Dermis microvascular lymphatic vessel endothelial cell (primary cell): ENCODE measurements around the gene SHISA5. TPM values are rescaled to one million over a fixed set of nuclear protein-coding genes. Genes with fewer than 3 reads are reported as not detected.
"Not testable (repeated sequence)": the region's sequence is repeated elsewhere in the genome, so short reads cannot be mapped to it uniquely, and the experiment has no call there.

Experiments used
- DNase-seq, 2 donors: peaks; one replicate each; pipeline versions ENCODE4 v3.0.0 to v3.0.0-alpha.2; 2010; ENCODE audit warnings: low read depth in 2 of 2
- total RNA-seq: library from RNA; depleted of rRNA; stranded (reverse); fragments of >200 nt; gene quantifications from 2 replicates; pipeline ENCODE4 v1.2.1, GENCODE V29; 2014

Gene SHISA5
- total RNA-seq, 1 donor from 2014 or later: 71.8 TPM

DNA sequence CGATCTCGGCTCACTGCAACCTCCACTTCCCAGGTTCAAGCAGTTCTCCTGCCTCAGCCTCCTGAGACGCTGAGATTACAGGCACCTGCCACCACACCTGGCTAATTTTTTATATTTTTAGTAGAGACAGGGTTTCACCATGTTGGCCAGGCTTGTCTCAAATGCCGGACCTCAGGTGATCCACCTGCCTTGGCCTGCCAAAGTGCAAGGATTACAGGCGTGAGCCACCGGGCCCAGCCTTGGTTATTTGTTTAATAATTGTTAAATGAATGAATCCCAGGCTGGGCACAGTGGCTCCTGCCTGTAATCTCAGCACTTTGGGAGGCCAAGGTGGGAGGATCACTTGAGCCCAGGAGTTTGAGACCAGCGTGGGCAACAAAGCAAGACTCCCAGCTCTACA, 42.2 kb downstream of the SHISA5 start:
- DNase-seq: not testable (repeated sequence)

DNA sequence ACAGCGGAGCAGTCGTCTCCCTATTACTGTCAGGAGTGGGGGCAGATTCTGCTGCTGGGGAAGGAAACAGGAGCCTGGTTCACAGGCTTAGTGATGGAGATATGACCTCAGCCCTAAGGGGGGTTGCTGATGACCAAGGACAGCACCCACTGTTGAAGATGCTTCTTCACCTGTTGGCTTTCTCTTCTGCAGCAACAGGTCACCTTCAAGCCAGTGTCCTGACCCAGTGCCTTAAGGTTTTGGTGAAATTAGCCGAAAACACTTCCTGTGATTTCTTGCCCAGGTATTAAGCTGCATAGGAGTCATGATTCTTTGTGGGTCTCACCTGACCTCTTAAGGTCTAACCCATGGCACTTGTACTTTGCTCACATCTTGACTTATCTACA, 43.5 kb downstream of the SHISA5 start:
- no peak for DNase-seq

DNA sequence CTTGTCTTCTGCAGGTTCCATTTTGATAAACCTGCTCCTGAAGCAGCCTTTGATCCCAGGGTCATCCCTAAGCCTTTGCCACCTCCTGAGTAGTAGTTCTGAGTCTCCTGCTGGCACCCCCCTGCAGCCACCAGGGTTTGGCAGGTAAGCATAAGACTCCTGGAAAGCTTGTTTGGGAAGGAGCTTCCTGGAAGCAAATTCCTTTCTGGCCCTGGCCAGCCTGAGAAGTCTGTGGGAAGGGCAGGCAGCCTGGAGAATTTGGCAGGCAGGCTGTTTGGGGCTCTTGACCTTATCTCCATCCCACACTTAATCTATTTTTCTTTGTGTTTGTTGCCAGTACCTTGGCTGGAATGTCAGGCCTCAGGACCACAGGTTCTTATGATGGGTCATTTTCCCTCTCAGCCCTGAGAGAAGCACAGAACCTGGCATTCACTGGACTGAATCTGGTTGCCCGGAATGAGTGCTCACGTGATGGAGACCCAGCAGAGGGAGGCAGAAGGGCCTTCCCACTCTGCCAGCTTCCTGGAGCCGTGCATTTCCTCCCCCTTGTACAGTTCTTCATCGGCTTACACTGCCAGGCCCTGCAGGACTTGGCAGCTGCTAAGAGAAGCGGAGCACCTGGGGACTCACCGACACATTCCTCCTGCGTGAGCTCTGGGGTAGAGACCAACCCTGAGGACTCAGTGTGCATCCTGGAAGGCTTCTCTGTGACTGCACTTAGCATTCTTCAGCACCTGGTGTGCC, 44.0 kb downstream of the SHISA5 start:
- no peak for DNase-seq

DNA sequence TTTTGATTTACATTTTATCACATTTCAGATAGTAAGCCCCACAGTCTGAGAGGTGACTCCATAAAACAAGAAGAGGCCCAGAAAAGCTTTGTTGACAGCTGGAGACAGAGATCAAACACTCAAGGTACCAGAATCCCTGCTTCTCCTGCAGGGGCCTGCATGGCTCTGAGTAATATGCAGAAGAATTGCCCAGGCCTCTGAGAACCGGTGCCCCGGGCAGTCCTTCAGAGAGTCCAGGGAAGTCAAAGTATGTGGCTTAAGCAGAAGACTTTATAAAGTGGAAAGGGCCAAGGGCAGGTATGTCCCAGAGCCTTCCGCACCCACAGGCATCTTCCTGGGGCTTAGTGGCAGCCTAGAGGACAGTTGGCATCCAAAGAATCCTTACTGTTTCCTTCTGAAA, 44.6 kb downstream of the SHISA5 start:
- DNase-seq: no peak

DNA sequence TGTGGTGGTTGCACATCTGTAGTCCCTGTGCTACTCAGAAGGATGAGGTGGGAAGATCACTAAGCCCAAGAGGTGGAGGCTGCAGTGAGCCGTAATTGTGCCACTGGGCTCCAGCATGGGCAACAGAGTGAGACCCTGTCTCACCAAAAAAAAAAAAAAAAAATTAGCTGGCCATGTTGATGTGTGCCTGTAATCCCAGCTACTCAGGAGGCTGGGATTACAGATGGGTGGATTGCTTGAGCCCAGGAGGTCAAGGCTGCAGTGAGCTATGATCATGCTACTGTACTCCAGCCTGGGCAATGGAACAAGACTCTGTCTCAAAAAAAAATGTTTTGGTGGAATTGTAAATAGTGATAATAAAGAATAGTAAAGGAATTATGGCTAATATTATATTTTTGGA, 47.5 kb downstream of the SHISA5 start:
- DNase-seq: no peak

DNA sequence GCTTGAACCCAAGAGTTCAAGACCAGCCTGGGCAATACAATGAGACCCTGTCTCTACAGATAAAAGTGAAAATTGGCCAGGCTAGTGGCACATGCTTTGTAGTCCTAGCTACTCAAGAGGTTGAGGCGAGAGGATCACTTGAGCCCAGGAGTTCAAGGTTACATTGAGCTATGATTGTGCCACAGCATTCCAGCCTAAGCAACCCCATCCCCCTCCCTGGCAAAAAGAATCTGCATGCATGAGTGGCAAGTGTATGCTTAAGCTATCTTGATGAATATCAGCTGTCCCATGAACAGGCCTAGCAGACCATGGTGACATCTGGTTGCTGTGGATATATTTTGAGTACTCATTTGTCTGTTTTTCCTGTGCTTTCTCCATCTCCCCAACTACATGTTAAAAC, 52.7 kb downstream of the SHISA5 start:
- no peak for DNase-seq

DNA sequence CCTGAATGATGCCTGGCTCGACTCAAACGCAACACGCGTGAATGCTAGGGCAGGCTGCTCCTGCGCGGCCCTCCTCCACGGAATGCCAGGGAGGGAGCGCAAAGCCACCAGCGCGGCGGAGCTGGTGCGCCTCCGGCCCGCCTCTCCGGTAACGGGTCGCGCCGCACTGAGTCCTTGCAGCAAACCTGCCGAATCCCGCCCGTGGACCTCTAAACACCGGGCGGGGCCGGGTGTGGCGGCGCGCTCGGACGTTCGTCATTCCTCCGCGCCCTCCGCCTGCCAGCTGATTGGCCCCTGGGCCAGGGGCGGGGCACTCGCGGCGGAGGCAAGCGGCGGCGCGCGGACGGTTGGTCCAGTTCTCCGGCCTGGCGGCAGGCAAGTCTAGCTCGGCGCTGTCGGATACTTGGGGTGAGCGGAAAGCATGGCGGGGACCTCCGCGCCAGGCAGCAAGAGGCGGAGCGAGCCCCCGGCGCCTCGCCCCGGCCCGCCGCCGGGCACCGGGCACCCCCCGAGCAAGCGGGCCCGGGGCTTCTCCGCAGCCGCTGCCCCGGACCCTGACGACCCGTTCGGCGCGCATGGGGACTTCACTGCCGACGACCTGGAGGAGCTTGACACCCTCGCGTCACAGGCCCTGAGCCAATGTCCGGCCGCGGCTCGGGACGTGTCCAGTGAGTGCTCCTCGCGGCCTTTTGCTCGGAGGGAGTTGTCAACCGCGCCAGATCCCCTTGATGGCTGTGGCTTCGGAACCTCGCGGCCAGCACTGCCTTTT, 57.4 kb downstream of the SHISA5 start, which contains the start of gene ATRIP:
TSS of gene ATRIP (plus strand) at position 313 of the 769 bp plus-strand sequence. CDS start at position 422, 109 bp downstream.
- DNase-seq: peak; percentile 60 to 90

DNA sequence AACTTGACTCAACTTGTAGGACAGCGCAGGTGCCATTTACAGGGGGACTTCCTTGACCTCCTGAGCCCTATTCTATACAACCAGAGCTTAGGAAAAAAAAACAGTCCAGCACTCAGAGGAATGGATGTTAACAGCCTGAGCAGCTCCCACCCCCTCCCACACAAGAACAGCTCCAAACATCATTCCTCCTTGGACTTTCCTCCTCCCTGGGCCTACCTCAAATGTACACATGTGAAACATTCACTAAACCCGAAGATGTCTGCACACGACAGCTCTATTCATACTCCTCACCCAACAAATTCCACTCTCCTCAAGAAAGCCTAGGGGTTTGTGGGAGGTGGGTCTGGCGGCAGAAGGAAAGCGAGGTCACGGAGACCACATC, 57.9 kb downstream of the SHISA5 start:
- DNase-seq: no peak

DNA sequence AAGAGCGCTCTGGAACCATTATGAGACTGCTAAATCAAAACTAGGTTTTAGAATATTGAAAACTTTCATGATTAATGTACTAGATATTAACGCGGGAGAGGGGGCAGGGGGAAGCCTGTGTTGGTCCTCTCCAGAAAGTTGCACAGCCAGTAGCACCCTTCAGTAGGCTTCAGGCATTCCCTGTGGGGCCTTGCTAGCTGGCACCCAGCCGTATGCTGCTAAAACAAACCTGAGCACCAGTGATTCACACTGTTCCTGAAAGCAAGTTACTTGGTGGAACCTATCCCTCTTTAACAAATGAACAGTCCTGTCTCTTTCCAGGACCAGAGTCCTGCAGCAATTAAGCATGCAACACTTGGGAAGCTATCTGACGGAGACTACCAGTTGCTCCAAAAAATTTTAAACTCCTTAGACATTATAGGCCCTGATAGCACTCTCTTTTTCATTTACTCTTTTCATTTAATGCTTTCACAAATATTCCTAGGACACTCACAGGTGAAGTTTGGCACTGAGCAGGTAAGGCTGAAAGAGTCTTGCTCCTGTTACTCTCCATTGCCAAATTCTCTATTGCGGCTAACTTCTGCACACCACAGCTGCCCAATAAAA, 58.6 kb downstream of the SHISA5 start:
- no peak for DNase-seq

DNA sequence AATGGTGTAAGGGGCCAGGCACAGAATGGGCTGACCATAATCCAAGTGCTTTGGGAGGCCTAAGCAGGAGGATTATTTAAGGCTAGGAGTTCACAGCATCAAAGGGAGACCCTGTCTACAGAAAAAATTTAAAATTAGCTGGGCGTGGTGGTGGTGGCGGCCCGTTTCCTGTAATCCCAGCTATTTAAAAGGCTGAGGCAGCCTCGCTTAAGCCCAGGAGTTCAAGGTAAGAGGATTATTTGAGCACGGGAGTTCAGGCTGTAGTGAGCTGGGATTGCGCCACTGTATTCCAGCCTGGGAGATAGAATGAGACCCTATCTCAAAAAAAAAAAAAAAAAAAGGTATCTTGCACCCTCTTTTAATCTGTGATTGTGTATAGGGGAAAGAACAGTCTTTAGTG, 62.0 kb downstream of the SHISA5 start:
- no peak for DNase-seq

DNA sequence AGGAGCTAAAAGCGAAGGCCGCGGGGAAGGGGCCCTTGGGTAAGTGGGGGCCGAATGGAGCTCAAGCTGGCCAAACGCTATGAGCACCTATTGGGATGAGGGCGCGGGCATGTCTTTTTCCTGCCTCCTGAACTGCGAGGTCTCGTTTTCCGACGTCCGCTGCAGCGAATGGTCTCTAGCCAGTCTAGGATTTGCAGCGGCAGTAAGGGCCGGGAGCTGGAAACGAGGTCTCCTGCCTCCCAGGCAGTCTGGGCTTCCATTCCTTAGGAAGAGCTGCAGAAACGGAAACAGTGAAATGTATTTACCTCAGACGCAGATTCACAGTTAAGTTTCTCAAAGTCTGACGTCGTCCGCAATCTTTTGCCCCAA, 63.4 kb downstream of the SHISA5 start:
- DNase-seq: peak in 1 of 2 donors; percentile 41

DNA sequence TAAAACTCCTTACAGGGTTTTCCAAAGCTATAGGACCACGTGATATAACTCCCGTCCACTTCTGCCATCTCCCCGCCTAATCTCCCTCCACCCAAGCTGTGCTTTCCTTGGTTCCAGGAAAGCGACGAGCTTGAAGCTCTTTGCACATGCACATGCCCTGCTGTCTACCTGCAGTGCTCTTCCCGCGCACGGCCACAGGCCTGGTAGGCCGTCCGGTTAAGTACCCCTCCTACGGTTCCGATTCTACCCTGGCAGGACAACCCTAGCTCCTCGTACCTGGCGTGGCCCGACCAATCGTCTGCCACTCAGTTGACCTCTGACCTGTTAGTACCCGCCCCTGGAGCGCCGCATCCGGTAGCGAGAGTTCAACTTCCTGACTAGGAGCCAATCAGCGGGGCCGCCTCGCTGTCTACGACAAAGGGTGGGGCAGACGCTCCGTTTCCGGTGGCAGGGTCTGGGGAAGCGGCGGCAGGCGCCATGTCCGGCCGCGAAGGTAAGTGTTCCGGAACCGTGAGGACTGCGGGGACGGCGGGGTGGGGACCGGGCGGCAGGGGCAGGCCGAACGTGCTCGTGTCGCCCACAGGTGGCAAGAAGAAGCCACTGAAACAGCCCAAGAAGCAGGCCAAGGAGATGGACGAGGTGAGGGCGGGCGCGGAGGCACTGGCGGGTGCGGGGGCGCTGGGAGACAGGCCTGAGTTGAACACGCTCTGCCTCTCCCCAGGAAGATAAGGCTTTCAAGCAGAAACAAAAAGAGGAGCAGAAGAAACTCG, 64.0 kb downstream of the SHISA5 start, which contains the start of the genes CCDC51 and TMA7:
TSS of gene CCDC51 (minus strand) at position 300 of the 770 bp plus-strand sequence. CDS start 4,991 bp downstream, outside the sequence.
TSS of gene TMA7 (plus strand) at position 438 of the 770 bp plus-strand sequence. CDS start at position 478, 40 bp downstream.
- DNase-seq: peak; percentile 91 to 97

DNA sequence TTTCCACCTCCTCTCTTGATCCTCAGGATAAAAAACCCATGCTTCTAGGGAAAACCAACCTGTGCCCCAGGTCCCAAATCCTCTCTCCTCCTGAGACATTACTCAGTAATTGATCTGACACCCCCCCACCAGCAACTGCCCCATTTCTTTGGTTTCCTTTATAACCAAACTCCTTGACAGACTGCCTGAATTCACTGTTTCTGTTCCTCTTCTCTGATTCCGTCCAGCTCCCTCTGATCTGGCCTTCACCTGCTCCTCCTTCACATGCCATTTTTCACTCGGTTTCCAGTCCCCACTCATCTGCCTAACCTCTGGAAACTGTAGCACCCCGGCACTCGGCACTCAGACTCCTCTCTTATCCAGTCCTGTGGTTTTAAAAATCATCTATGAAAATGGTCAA, 66.2 kb downstream of the SHISA5 start:
- no peak for DNase-seq

DNA sequence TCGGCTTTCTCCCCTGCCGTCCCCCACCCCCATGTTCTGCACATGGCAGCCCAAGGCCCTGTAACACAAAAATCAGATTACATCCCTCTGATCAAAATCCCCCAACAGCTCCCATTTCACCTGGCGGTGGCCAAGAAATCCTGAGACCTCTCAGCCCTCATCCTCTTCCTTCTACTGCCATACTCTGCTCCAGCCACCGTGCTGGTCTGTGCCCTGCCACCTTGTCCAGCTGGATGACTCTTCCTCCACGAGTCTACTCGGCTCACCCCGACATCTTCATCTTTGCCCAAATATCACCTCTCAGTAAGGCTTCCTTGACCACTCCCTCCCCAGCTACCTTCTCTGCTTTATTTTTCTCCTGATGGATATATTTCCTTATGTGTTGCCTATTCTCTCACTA, 67.1 kb downstream of the SHISA5 start:
- DNase-seq: no peak

DNA sequence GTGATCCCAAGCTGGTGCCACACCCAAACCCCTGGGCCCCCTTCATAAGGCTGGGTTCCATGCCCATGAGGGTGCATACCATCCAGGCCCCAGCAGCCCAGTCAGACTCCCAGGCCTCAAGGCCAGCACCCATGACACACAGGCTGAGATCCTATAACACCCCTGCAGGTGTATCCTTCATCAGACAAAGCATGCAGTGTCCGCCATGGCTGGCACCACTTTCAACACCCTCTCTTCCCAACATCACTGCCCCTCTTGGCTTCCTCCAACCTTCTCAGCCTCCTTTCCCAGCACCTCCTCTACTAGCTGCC, 67.5 kb downstream of the SHISA5 start:
- DNase-seq: no peak

DNA sequence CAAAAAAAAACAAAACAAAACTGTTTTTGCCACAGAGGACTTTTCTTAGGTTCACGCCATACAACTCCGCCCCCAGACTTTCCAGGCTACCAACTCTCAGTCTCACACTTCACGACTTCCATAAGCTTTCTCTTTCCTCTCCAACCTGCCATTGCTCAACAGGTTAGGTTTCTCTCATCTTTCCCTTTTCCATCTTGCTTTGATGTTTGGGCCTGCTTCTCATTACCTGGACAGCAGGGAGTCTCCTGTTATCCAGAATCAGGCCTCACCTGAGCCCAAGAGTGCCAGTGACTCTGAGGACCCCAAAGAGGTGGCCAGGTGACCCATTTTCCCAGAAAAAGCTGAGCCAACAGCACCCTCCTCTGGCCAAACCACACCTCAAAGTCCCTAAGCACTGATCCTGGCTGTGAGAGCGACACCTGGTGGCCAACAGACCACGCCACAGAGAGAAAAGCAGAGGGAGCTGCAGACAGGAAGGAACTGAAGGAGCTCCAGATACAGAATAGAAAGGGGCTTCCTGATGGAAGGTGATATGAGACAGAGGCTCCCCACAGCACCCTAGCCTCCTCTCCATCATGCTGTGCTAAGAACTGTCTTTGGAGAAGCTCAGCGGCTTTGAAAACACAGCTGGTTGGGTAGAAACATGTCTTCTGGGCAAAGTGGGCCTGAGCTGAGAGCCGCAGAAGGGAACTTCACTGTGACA, 68.0 kb downstream of the SHISA5 start:
- peak; percentile 74 to 87 for DNase-seq

DNA sequence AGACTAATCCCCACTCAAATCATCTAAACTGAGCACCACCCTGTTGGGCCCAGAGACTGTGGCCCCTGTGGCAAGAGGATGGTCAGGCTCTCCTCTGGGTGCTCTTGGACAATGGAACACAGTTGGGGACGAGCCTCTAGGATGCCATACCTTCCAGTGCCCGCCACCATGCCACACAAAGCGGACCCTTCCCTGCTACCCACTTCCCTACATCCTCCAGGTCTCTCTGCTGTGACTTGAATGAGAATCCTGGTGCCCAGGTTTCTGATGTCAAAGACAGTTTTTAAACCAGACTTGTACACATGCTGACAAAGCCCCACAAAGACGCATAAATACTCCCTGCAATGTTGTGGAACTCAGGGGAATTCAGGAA, 68.8 kb downstream of the SHISA5 start:
- DNase-seq: no peak

DNA sequence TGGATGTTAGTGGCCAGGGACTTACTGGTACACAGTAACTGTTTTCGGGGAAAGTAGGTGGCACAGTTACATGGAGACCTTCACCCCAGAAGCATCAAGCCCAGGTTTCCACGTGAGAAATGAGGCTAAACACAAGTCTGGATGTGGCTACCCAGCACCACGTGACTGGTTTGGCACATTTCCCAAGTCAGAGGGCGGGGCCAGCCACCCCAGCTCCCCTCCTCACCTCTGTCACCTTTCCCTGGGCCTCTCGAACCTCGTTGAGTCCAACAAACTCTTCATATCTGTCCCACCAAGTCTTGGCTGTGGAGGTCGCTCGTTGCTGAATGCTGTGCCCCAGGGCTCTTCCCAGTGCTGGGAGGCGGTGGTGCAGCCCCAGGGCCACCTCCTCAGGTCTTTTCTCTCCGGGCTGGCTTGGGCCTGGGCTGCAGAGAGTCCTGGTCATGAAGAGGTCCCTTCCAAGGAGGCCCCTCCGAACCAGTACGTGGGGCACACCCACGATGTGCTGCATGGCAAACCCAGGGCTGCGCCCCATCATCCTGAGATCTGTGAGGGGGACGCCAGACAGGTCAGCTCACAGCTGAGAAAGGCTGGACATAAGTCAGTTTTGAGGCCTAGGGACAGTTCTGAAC, 69.3 kb downstream of the SHISA5 start:
- no peak for DNase-seq

DNA sequence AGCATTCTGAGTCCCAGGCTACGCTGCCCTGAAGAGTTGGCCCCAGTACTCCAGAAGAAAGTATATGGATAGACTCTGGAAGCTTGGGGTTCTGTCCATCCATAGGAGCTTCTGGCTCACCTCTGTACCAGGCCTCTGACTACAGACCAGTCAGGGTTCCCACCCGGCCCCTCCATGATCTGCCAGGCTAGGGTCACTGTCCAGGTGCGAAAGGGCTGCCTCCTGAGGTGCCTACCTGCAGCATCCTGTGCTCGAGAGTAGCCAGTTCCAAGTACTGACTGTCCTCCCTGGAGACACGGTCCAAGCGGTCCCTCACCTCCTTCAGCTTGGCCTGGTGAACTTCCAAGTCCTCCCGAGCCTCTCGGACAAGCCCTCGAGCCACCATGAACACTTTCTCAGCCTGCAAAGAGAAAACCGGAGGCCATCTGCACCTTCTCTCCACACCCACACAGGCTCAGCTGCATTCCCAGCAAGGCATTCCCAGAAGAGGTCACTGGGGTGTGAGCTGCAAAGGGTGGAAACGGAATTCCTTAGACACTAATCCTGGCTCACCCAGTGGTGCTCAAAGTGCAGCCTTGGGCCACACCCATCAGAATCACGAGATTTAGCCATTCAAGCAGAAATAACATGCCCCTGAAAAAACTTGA, 70.4 kb downstream of the SHISA5 start:
- DNase-seq: no peak
